Brain microvascular endothelial cell (primary cell): ENCODE results near the gene PRRX1.

Experiments
- DNase-seq: peaks from one replicate; pipeline ENCODE4 v3.0.0-alpha.2; 2020
- H3K27ac ChIP-seq: fragments of 250-450 bp; sonication (Bioruptor Pico); 2 replicates; pipeline ENCODE4 v1.5.1; 2020; ENCODE audit warnings: mild to moderate bottlenecking, moderate library complexity
- H3K27me3 ChIP-seq: fragments of 250-450 bp; sonication (Bioruptor Pico); replicated peaks from 2 replicates; pipeline ENCODE4 v1.5.1; 2020; ENCODE audit warnings: mild to moderate bottlenecking
- H3K36me3 ChIP-seq: fragments of 250-450 bp; sonication (Bioruptor Pico); replicated peaks from 2 replicates; pipeline ENCODE4 v1.5.1; 2020; ENCODE audit warnings: mild to moderate bottlenecking
- H3K4me3 ChIP-seq: 2 replicates; pipeline ENCODE4 v1.5.1; 2011; ENCODE audit warnings: low read depth, mild to moderate bottlenecking, control low read depth, low read length, moderate library complexity
- in situ Hi-C: cut with HindIII; loops from 2 replicates; pipeline ENCODE4 v1.10.0; 2017; ENCODE audit warnings: low sequenced_read_pairs, low pct_ligation_motif_present
- TF ChIP-seq, protein P1 (sequence below): IDR thresholded peaks from 2 replicates; pipeline ENCODE4 v1.5.1; 2011; ENCODE audit warnings: low read depth, mild to moderate bottlenecking, moderate library complexity, low read length, control low read depth, inconsistent platforms; ENCODE audit errors: missing control alignments

The PRRX1 gene

DNA sequence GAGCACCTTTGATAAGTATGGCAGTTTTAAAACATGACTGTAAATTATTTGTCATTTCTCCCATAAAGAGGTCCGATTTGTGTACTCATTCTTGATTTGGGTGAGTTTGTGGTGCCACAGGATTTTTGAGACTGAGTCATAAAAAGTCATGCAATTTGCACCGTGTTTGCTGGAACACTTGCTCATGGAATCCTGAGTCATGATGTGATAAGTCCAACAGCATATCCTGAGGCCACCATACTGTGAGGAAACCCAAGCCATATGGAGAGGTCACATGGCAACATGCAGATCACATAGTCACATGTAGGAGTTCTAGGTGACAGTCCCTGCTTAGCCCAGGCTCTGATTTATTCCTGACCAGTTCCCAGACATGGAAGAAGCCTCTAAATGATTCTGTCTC lies 40.8 kb upstream of the PRRX1 start:
- in situ Hi-C loops: no loop called here
- peak overlapping the region; percentile 69 for H3K27ac ChIP-seq
- no peaks in the 10 kb centered on the region for H3K36me3 ChIP-seq
- no peak overlapping the region for H3K4me3 ChIP-seq
- peak; percentile 95 for DNase-seq
- TF ChIP-seq, protein P1, sequence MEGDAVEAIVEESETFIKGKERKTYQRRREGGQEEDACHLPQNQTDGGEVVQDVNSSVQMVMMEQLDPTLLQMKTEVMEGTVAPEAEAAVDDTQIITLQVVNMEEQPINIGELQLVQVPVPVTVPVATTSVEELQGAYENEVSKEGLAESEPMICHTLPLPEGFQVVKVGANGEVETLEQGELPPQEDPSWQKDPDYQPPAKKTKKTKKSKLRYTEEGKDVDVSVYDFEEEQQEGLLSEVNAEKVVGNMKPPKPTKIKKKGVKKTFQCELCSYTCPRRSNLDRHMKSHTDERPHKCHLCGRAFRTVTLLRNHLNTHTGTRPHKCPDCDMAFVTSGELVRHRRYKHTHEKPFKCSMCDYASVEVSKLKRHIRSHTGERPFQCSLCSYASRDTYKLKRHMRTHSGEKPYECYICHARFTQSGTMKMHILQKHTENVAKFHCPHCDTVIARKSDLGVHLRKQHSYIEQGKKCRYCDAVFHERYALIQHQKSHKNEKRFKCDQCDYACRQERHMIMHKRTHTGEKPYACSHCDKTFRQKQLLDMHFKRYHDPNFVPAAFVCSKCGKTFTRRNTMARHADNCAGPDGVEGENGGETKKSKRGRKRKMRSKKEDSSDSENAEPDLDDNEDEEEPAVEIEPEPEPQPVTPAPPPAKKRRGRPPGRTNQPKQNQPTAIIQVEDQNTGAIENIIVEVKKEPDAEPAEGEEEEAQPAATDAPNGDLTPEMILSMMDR: no peak
- no peaks in the 10 kb centered on the region for H3K27me3 ChIP-seq

DNA sequence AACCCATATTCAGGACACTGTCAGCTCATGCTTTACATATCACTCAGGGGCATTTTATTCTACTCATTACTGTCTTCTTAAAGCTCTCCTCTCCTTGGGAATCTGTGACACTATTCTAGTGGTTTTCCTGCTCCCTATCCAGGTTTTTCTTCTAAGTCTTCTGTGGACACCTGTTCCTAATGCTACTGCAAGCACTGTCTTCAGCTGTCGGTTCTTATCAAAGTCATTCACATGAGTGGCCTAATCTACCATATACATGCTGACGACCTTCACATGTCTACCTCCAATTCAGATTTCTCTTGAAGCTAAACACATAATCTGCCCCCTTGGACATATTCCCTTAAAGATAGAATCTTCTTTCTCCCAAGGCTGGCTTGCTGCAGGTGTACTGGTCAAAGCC lies 39.8 kb upstream of the PRRX1 start:
- Histone ChIP-seq H3K36me3 (no peaks in the 10 kb centered on the region), H3K27ac (no peak overlapping the region), H3K4me3 (no peak overlapping the region), H3K27me3 (no peaks in the 10 kb centered on the region)
- in situ Hi-C loops: no loop called here
- DNase-seq: no peak
- TF ChIP-seq, protein P1: no peak

DNA sequence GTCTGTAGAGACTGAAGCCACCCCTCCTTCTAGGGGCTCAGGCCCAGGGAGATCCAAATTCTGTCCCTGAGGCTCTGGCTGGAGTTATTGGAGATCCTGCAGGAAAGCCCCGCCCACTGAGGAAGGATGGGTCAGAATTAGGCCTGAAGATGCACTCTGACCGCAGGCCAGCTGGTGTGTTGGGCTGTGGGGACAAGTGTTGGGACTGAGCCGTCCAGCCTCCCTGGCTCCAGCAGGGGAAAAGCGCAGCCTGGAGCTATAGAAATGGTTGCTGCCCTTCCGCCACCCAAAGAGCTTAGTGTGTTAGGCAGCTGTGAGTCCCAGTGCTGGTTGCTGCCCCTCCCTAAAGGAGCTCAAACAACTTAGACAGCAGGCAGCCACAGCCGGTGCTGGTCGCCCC lies 33.0 kb upstream of the PRRX1 start:
- no peak for DNase-seq
- Histone ChIP-seq H3K27me3 (no peaks in the 10 kb centered on the region), H3K27ac (no peak overlapping the region), H3K36me3 (no peaks in the 10 kb centered on the region), H3K4me3 (no peak overlapping the region)
- in situ Hi-C loops: no loop called here
- TF ChIP-seq, protein P1: no peak

DNA sequence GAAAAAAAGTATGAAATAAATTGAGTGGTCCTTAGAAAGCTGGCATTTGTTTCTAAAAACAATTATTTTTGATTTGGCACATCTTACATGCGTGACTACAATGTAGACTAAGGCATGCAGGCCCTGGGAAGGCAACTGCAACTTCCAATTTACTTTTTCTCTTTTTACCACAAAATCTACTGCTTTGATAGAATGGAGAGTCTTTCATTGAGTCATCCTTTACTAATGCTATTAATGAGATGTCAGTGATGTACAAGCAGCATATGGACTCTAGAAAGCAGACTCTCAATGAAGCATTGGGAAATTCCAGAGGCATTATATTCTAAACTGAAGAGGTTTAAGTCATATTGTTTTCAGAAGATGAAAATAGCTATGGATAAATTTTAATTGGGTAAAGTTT lies 29.6 kb upstream of the PRRX1 start:
- DNase-seq: no peak
- H3K27ac ChIP-seq: peak overlapping the region; percentile 39

DNA sequence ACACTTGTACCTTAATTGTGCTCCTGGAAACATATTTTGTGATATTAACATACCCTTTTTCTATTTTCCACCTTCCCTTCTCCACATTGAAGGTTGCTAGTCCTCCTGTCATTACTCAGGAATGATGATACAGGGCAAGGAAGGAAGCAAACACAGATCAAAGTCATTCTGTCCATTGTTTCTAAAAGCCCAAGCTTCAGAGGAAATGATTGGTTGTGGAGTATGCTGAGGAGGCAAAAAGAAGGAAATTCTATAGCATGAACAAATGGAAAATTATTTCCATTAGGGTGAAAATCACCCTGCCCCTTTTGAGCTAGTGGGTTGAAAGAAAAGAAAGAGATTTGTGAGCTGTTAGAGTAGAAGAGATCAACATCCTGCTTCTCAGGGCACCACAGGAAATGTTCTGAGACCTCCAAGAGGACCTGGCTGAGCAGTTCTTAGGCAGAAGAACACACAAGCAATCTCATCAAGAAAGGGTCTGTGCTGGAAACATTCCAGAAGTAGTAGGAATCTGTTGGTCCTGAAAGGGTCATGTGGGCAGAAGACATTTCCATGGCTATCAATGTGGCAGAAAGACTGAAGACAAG lies 29.0 kb upstream of the PRRX1 start:
- Histone ChIP-seq H3K36me3 (no peaks in the 10 kb centered on the region), H3K27ac (peak overlapping the region; percentile 39), H3K4me3 (no peak overlapping the region), H3K27me3 (no peaks in the 10 kb centered on the region)
- in situ Hi-C loops: no loop called here
- DNase-seq: no peak
- TF ChIP-seq, protein P1: no peak

More for the DNA sequence above, 29.6 kb upstream of the PRRX1 start:
- TF ChIP-seq, protein P1: no peak
- in situ Hi-C loops: no loop called here
- H3K27me3 ChIP-seq: no peaks in the 10 kb centered on the region
- no peaks in the 10 kb centered on the region for H3K36me3 ChIP-seq
- H3K4me3 ChIP-seq: no peak overlapping the region

DNA sequence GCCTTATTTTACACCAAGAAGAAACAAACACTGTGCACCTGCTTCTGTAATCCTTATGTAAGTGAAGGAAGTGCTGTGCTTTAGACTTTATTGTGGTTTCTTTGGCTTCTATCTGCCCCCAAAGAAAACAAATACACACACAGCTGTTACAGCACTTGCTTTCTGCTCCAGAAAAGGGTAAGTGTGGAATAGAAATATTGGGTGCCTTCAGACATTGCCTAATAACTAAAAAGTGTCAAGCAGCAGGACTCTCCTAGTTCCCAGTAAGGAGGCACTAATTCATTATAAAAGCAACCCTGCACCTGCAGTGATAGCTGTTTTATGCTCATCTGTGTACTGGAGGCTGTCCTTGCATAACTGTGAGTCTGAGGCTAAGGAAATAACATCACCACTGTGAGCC lies 23.4 kb upstream of the PRRX1 start:
- TF ChIP-seq, protein P1: no peak
- Histone ChIP-seq H3K27ac (no peak overlapping the region), H3K36me3 (no peaks in the 10 kb centered on the region), H3K4me3 (no peak overlapping the region), H3K27me3 (no peaks in the 10 kb centered on the region)
- no peak for DNase-seq
- in situ Hi-C loops: no loop called here
